ENCODE data around the gene P2RY14. TPM values are rescaled to one million over a fixed set of nuclear protein-coding genes. Genes with fewer than 3 reads are reported as not detected.
A peak's percentile ranks its signal among the peaks of the same experiment; 100 is the strongest.

The P2RY14 gene
- total and polyA plus RNA-seq, 4 donors: 0.97 to 2.8 (median 1.4) TPM

- intact Hi-C loops (cut with DNase I): no loop called here
- no peak for ATAC-seq (ENCODE audit: low FRiP score)
These were observed 12.3 kb upstream of the P2RY14 start for GRCh38 chr3:151290673-151291072.

GRCh38 chr3:151289445-151289844, 11.1 kb upstream of the P2RY14 start:
- no peak for DNase-seq
- no peak overlapping the region for H3K27ac ChIP-seq (ENCODE audit: low read depth in 1 of 2, low read length in 2 of 2)
- H3K4me3 ChIP-seq (ENCODE audit: low read length in 2 of 2): no peak overlapping the region
- no peaks in the 10 kb centered on the region for H3K4me1 ChIP-seq (ENCODE audit: control insufficient read depth in 1 of 2, insufficient read depth in 2 of 2, low read length in 2 of 2)
- WGBS, 2 donors: 48 to 59% methylated on average over 3 of the region's 3 CpGs
- no peaks in the 10 kb centered on the region for H3K27me3 ChIP-seq (ENCODE audit: control insufficient read depth in 1 of 2, insufficient read depth in 2 of 2, low read length in 1 of 2)
- H3K36me3 ChIP-seq (ENCODE audit: control insufficient read depth in 1 of 2, insufficient read depth in 2 of 2, low read length in 1 of 2): no peaks in the 10 kb centered on the region
- no peaks in the 10 kb centered on the region for H3K9me3 ChIP-seq (ENCODE audit: control insufficient read depth, low read length)
- ATAC-seq (ENCODE audit: low FRiP score): no peak
- intact Hi-C loops (cut with DNase I): no loop called here

More at GRCh38 chr3:151290673-151291072, 12.3 kb upstream of the P2RY14 start:
- no peaks in the 10 kb centered on the region for H3K9me3 ChIP-seq (ENCODE audit: control insufficient read depth, low read length)
- H3K4me1 ChIP-seq (ENCODE audit: control insufficient read depth in 1 of 2, insufficient read depth in 2 of 2, low read length in 2 of 2): no peaks in the 10 kb centered on the region
- no peak for DNase-seq
- WGBS, 2 donors: 48 to 49% methylated on average over 3 of the region's 3 CpGs
- H3K27me3 ChIP-seq (ENCODE audit: control insufficient read depth in 1 of 2, insufficient read depth in 2 of 2, low read length in 1 of 2): no peaks in the 10 kb centered on the region
- no peaks in the 10 kb centered on the region for H3K36me3 ChIP-seq (ENCODE audit: control insufficient read depth in 1 of 2, insufficient read depth in 2 of 2, low read length in 1 of 2)
- no peak overlapping the region for H3K4me3 ChIP-seq (ENCODE audit: low read length in 2 of 2)
- H3K27ac ChIP-seq (ENCODE audit: low read depth in 1 of 2, low read length in 2 of 2): no peak overlapping the region

- no peak overlapping the region for H3K27ac ChIP-seq (ENCODE audit: low read depth in 1 of 2, low read length in 2 of 2)
- ATAC-seq (ENCODE audit: low FRiP score): no peak
- no peaks in the 10 kb centered on the region for H3K9me3 ChIP-seq (ENCODE audit: control insufficient read depth, low read length)
- intact Hi-C loops (cut with DNase I): no loop called here
- peaks cover 0 to 1% of the 10 kb centered on the region in 2 donors for H3K4me1 ChIP-seq (ENCODE audit: control insufficient read depth in 1 of 2, insufficient read depth in 2 of 2, low read length in 2 of 2)
- WGBS, 2 donors: 82 to 86% methylated on average over 1 of the region's 1 CpG
- H3K4me3 ChIP-seq (ENCODE audit: low read length in 2 of 2): no peak overlapping the region
- no peak for DNase-seq
- H3K36me3 ChIP-seq (ENCODE audit: control insufficient read depth in 1 of 2, insufficient read depth in 2 of 2, low read length in 1 of 2): no peaks in the 10 kb centered on the region
- H3K27me3 ChIP-seq (ENCODE audit: control insufficient read depth in 1 of 2, insufficient read depth in 2 of 2, low read length in 1 of 2): no peaks in the 10 kb centered on the region
These were observed 7.6 kb upstream of the P2RY14 start for GRCh38 chr3:151285940-151286339.

GRCh38 chr3:151283907-151284461, 5.6 kb upstream of the P2RY14 start:
- Histone ChIP-seq H3K36me3 (ENCODE audit: control insufficient read depth in 1 of 2, insufficient read depth in 2 of 2, low read length in 1 of 2) (no peaks in the 10 kb centered on the region), H3K4me1 (ENCODE audit: control insufficient read depth in 1 of 2, insufficient read depth in 2 of 2, low read length in 2 of 2) (peaks cover 0 to 1% of the 10 kb centered on the region in 2 donors), H3K27me3 (ENCODE audit: control insufficient read depth in 1 of 2, insufficient read depth in 2 of 2, low read length in 1 of 2) (no peaks in the 10 kb centered on the region), H3K4me3 (ENCODE audit: low read length in 2 of 2) (no peak overlapping the region), H3K9me3 (ENCODE audit: control insufficient read depth, low read length) (no peaks in the 10 kb centered on the region), H3K27ac (ENCODE audit: low read depth in 1 of 2, low read length in 2 of 2) (no peak overlapping the region)
- WGBS, 2 donors: 22 to 28% methylated on average over 5 of the region's 5 CpGs
- DNase-seq (peak in 1 of 2 donors; percentile 52), ATAC-seq (ENCODE audit: low FRiP score) (no peak)
- intact Hi-C loops (cut with DNase I): loop anchor here (2.0 to 5.0 kb wide), 2 partner anchors 57 to 117 kb away; no protein-coding TSS in a partner anchor

- Histone ChIP-seq H3K36me3 (ENCODE audit: control insufficient read depth in 1 of 2, insufficient read depth in 2 of 2, low read length in 1 of 2) (no peaks in the 10 kb centered on the region), H3K27ac (ENCODE audit: low read depth in 1 of 2, low read length in 2 of 2) (no peak overlapping the region), H3K27me3 (ENCODE audit: control insufficient read depth in 1 of 2, insufficient read depth in 2 of 2, low read length in 1 of 2) (no peaks in the 10 kb centered on the region), H3K4me3 (ENCODE audit: low read length in 2 of 2) (no peak overlapping the region), H3K9me3 (ENCODE audit: control insufficient read depth, low read length) (no peaks in the 10 kb centered on the region), H3K4me1 (ENCODE audit: control insufficient read depth in 1 of 2, insufficient read depth in 2 of 2, low read length in 2 of 2) (peaks cover 0 to 1% of the 10 kb centered on the region in 2 donors)
- WGBS, 2 donors: 28 to 39% methylated on average over 4 of the region's 4 CpGs
- DNase-seq: no peak
- intact Hi-C loops (cut with DNase I): loop anchor here (2.0 to 5.0 kb wide), 2 partner anchors 57 to 116 kb away; no protein-coding TSS in a partner anchor
- no peak for ATAC-seq (ENCODE audit: low FRiP score)
These were observed 5.0 kb upstream of the P2RY14 start for GRCh38 chr3:151283387-151283786.

GRCh38 chr3:151282921-151283320, 4.6 kb upstream of the P2RY14 start:
- DNase-seq (no peak), ATAC-seq (ENCODE audit: low FRiP score) (peak; percentile 78)
- H3K36me3 ChIP-seq (ENCODE audit: control insufficient read depth in 1 of 2, insufficient read depth in 2 of 2, low read length in 1 of 2): no peaks in the 10 kb centered on the region
- H3K9me3 ChIP-seq (ENCODE audit: control insufficient read depth, low read length): no peaks in the 10 kb centered on the region
- no peak overlapping the region for H3K27ac ChIP-seq (ENCODE audit: low read depth in 1 of 2, low read length in 2 of 2)
- intact Hi-C loops (cut with DNase I): loop anchor here (2.0 to 5.0 kb wide), 2 partner anchors 56 to 116 kb away; no protein-coding TSS in a partner anchor
- H3K4me3 ChIP-seq (ENCODE audit: low read length in 2 of 2): no peak overlapping the region
- 0% methylated on average over 1 of the region's 1 CpG for WGBS, 2 donors
- H3K4me1 ChIP-seq (ENCODE audit: control insufficient read depth in 1 of 2, insufficient read depth in 2 of 2, low read length in 2 of 2): peaks cover 0 to 1% of the 10 kb centered on the region in 2 donors
- H3K27me3 ChIP-seq (ENCODE audit: control insufficient read depth in 1 of 2, insufficient read depth in 2 of 2, low read length in 1 of 2): no peaks in the 10 kb centered on the region

GRCh38 chr3:151281671-151282324, 3.5 kb upstream of the P2RY14 start:
- H3K9me3 ChIP-seq (ENCODE audit: control insufficient read depth, low read length): no peaks in the 10 kb centered on the region
- H3K4me1 ChIP-seq (ENCODE audit: control insufficient read depth in 1 of 2, insufficient read depth in 2 of 2, low read length in 2 of 2): peaks cover 0 to 1% of the 10 kb centered on the region in 2 donors
- 47 to 57% methylated on average over 9 of the region's 9 CpGs for WGBS, 2 donors
- no peak overlapping the region for H3K27ac ChIP-seq (ENCODE audit: low read depth in 1 of 2, low read length in 2 of 2)
- H3K27me3 ChIP-seq (ENCODE audit: control insufficient read depth in 1 of 2, insufficient read depth in 2 of 2, low read length in 1 of 2): no peaks in the 10 kb centered on the region
- no peak for ATAC-seq (ENCODE audit: low FRiP score)
- H3K36me3 ChIP-seq (ENCODE audit: control insufficient read depth in 1 of 2, insufficient read depth in 2 of 2, low read length in 1 of 2): no peaks in the 10 kb centered on the region
- no peak for DNase-seq
- intact Hi-C loops (cut with DNase I): loop anchor here (2.0 to 5.0 kb wide), 3 partner anchors 55 to 114 kb away; no protein-coding TSS in a partner anchor
- no peak overlapping the region for H3K4me3 ChIP-seq (ENCODE audit: low read length in 2 of 2)

GRCh38 chr3:151276687-151277042, 1.7 kb downstream of the P2RY14 start:
- WGBS, 2 donors: 91 to 93% methylated on average over 6 of the region's 6 CpGs
- no peak overlapping the region for H3K27ac ChIP-seq (ENCODE audit: low read depth in 1 of 2, low read length in 2 of 2)
- intact Hi-C loops (cut with DNase I): loop anchor here in 1 of 2 donors (10.0 kb wide), 1 partner anchor 482 kb away; no protein-coding TSS in a partner anchor
- no peaks in the 10 kb centered on the region for H3K27me3 ChIP-seq (ENCODE audit: control insufficient read depth in 1 of 2, insufficient read depth in 2 of 2, low read length in 1 of 2)
- no peak overlapping the region for H3K4me3 ChIP-seq (ENCODE audit: low read length in 2 of 2)
- peak; percentile 24 for ATAC-seq (ENCODE audit: low FRiP score)
- peaks cover 0 to 1% of the 10 kb centered on the region in 2 donors for H3K4me1 ChIP-seq (ENCODE audit: control insufficient read depth in 1 of 2, insufficient read depth in 2 of 2, low read length in 2 of 2)
- H3K36me3 ChIP-seq (ENCODE audit: control insufficient read depth in 1 of 2, insufficient read depth in 2 of 2, low read length in 1 of 2): no peaks in the 10 kb centered on the region
- DNase-seq: no peak
- no peaks in the 10 kb centered on the region for H3K9me3 ChIP-seq (ENCODE audit: control insufficient read depth, low read length)
